HG03097 (cell line): ENCODE data around the gene PREX1.

Experiments used
- ATAC-seq: cut with Tn5 transposase; IDR thresholded peaks from one replicate; pipeline ENCODE4 v1.9.1; 2021; ENCODE audit not compliant: unreplicated experiment, low FRiP score

The PREX1 gene

GRCh38 chr20:48709058-48709691 lies 118.6 kb downstream of the PREX1 start:
- no peak for ATAC-seq

- ATAC-seq: no peak
Measured at GRCh38 chr20:48708630-48709029, 119.2 kb downstream of the PREX1 start.

GRCh38 chr20:48708116-48708515 lies 119.7 kb downstream of the PREX1 start:
- no peak for ATAC-seq

- no peak for ATAC-seq
Measured at GRCh38 chr20:48706710-48707365, 121.0 kb downstream of the PREX1 start.

GRCh38 chr20:48706116-48706656 lies 121.6 kb downstream of the PREX1 start:
- ATAC-seq: no peak

- ATAC-seq: no peak
Measured at GRCh38 chr20:48705240-48706115, 122.3 kb downstream of the PREX1 start.

- no peak for ATAC-seq
Measured at GRCh38 chr20:48704761-48705160, 123.0 kb downstream of the PREX1 start.

- ATAC-seq: no peak
Measured at GRCh38 chr20:48703511-48704219, 124.1 kb downstream of the PREX1 start.

GRCh38 chr20:48703107-48703506 lies 124.7 kb downstream of the PREX1 start:
- ATAC-seq: no peak

- ATAC-seq: no peak
Measured at GRCh38 chr20:48702455-48702913, 125.3 kb downstream of the PREX1 start.

GRCh38 chr20:48701702-48702101 lies 126.1 kb downstream of the PREX1 start:
- ATAC-seq: no peak

GRCh38 chr20:48698507-48699267 lies 129.1 kb downstream of the PREX1 start:
- no peak for ATAC-seq

- ATAC-seq: no peak
Measured at GRCh38 chr20:48697845-48698491, 129.8 kb downstream of the PREX1 start.

GRCh38 chr20:48696671-48697070 lies 131.1 kb downstream of the PREX1 start:
- ATAC-seq: no peak

GRCh38 chr20:48695738-48696137 lies 132.1 kb downstream of the PREX1 start:
- ATAC-seq: no peak

- ATAC-seq: no peak
Measured at GRCh38 chr20:48695255-48695654, 132.5 kb downstream of the PREX1 start.

- no peak for ATAC-seq
Measured at GRCh38 chr20:48694381-48694865, 133.4 kb downstream of the PREX1 start.

- ATAC-seq: no peak
Measured at GRCh38 chr20:48691523-48691922, 136.3 kb downstream of the PREX1 start.

GRCh38 chr20:48690888-48691287 lies 136.9 kb downstream of the PREX1 start:
- no peak for ATAC-seq
